HG02678 (cell line): ENCODE measurements around the gene PDK1.
"Not testable (repeated sequence)": the region's sequence is repeated elsewhere in the genome, so short reads cannot be mapped to it uniquely, and the experiment has no call there.

ENCODE experiments used
- ATAC-seq: cut with Tn5 transposase; IDR thresholded peaks from one replicate; pipeline ENCODE4 v1.9.1; 2021; ENCODE audit warnings: mild to moderate bottlenecking, moderate library complexity; ENCODE audit not compliant: unreplicated experiment

PDK1 gene

DNA sequence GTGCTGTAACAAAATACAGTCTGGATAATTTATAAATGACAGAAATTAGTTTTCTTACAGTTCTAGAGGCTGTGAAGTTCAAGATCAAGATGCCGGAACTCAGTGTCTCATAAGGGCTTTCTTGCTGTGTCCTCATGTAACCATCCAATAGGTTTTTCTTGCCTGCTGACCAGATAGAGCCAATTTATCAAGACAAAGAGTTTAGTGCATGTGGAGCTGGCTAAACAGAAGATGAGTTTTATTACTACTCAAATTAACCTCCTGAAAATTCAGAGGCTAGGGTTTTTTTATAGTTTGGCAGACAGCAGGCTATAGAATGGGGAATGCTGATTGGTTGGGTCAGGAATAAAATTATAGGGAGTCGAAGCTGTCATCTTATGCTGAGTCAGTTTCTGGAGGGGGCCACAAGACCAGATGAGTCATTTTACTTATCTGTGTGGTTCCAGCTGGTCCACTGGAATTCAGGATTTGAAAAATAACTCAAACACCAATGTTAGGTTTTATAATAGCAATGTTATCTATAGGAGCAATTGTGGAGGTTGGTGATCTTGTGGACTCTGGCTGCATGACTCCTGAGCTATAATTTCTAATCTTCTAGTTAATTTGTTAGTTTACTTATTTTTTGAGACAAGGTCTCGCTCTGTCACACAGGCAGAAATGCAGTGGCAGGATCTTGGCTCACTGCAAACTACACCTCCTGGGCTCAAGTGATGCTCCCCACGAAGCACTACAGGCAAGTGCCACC lies 3.2 kb upstream of the PDK1 start:
- ATAC-seq = no peak

DNA sequence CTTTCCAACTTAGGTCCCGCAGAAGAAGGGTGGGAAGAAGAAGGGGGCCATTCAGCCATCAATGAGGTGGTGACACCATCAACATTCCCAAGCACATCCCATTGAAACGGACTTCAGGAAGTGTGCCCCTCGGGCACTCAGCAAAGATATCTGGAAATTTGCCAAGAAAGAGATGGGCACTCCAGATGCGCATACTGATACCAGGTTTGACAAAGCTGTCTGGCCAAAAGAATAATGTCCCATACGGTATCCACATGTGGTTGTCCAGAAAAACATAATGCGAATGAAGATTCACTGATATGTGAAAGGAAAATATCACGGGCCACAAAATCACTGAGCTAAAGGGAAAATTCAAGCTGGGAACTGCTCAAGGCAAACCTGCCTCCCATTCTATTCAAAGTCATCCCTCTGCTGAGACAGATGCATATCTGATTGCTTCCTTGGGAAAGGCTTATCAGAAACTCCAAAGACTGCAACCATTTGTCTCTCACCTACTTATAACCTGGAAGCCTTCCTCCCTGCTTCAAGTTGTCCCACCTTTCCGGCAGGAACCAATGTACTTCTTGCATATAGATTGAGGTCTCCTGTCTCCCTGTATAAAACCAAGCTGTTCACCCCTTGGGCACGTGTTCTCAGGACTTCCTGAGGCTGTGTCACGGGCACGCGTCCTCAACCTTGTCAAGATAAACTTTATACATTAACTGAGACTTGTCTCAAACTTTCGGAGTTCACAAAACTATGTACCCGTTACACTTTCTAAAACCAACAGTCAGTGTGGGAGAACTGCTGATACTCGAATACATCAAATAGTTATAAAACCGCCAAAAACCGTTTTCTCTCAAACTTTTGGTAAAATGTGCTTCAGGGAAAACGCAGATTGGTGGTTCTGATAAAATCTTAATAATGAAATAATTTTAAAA lies 1.3 kb upstream of the PDK1 start:
- no peak for ATAC-seq

DNA sequence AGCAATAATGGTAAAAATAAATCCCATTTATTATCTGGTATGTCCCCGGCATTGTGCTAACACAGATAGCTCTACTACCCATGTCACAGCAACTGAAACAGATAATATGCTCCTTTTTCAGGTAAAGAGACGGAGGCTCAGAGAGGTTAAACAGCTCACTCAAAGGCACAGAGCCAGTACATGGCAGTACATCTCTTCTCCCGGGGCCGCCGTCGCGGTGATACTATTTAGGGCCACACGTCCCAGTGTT lies 693 bp upstream of the PDK1 start:
- ATAC-seq = no peak

DNA sequence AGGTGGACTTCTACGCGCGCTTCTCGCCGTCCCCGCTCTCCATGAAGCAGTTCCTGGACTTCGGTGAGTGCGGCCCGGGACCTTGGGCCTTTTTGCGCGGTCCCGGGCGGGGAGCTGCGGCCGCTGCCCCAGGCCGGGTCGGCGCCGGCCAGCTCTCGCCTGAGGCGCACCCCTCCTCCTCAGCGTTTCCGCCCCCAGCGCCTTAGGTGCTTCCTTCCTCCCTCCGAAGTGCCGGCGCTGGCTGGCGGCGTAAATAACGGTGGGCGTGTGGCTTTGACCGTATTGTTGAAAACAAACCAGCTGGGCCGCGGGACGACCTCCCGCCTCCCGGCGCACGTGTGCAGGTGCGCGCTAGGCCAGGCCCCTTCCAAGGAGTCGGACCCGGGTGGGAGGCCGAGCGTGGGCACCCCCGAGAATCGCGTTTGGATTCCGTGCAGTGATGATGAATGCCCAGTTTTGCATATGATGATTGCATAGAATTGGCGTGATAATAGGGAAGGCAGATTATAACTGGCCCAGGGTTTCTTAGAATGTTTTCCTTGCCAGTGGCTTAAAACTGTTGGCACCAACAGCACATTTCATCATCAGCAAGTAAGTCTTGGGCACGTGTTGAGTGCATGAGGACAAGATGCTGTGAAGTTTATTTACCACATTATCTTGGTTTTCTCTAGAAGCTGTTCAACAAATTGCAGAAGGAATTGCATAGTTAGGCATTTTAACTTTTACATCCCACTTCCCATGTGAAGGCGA lies 569 bp downstream of the PDK1 start:
- peak; percentile 69 for ATAC-seq

DNA sequence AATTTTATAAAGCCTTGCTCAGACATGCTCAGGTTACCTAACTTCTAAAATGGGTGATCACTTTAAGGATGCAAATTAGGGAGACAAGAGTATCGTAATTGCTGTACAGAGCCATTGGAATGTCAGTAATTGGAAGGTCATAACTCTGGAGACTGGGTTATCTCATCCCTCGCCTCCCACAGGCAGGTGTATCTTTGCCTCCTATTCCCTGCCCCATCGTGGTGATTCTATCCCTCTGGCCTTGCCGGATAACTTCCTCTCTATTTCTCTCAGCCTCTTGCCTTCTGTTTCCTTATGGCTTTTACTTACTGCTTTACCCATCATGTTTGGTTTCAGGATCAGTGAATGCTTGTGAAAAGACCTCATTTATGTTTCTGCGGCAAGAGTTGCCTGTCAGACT lies 2.5 kb downstream of the PDK1 start:
- ATAC-seq = no peak

DNA sequence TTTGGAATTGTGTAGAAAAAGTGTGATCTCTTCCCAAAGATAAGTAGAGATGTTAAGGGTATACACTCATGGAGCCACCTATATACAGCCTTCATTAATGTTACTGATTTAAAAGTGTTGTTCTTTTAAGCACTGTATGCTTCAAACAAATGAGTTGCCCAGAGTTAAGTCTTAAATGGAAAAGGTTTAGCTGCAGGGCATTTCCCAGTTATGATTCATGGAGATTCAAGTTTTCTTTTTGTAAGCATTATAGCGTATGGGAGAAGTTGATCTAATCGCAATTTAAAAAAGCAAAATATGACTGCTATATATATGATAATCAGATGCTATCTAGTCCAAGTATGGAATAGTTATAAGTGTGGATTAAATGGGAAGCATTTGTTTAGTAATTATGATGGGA lies 4.8 kb downstream of the PDK1 start:
- no peak for ATAC-seq

DNA sequence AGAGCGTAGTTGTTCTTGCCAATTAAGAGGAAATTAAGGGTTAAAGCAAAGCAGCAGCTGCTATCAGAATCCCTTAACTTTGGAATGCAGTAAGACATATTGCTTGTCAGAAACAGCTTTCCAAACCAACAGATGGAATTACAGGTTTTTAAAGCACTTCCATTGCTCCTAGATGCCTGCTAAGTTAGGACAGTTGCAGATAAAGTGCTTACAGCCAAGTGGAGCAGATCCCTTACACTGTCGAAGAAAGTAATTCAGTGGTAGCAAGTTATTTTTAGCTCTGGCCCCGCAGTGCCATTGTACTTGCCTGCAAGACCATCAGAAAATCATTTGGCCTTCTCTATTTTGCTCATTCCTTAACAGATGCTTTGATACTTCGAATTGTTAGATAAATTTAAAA lies 5.4 kb downstream of the PDK1 start:
- ATAC-seq = no peak

DNA sequence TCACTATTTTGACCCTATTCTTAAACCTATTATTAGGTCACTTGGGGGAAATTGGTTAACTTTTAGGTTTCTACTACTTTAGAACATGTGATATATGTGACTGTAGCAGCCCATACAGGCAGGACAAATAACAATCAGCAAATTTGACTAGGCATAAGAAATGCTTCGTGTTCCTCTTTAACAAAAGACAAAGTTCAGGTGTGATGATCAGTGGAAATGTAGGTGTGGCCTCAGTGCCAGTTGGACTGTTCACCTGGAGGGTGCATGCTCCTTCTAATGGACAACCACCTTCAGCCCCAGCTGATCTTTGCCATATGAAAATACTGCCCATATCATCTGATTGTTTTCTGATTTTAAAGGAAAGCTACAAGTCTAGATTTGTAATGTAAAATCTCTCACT lies 6.4 kb downstream of the PDK1 start:
- no peak for ATAC-seq

DNA sequence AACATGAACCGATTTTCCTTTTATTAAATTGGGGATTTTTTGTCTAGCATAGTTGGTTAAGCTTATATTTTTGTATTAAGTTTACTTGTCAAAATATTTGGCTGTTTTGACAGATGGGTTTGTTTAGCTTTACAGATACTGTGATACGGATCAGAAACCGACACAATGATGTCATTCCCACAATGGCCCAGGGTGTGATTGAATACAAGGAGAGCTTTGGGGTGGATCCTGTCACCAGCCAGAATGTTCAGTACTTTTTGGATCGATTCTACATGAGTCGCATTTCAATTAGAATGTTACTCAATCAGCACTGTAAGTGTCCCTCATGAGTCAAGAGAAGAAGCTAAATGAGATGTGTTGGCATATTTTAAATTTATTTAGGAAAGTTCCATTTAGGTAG lies 8.5 kb downstream of the PDK1 start:
- ATAC-seq = no peak

DNA sequence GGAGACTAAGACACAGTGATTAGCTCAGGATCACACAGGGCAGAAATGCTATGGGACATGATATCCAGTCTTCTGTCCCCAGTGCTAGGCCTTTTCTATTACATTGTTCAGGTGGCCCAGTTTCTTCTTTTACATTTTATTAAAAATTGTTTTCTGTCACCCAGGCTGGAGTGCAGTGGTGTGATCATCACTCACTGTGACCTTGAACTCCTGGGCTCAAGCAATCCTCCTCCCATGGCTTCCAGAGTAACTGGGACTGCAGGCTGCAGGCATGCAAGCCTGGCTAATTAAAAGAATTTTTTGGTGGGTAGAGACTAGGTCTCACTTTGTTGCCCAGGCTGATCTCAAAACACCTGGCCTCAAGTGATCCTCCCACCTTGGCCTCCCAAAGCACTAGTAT lies 15.4 kb downstream of the PDK1 start:
- ATAC-seq = no peak

DNA sequence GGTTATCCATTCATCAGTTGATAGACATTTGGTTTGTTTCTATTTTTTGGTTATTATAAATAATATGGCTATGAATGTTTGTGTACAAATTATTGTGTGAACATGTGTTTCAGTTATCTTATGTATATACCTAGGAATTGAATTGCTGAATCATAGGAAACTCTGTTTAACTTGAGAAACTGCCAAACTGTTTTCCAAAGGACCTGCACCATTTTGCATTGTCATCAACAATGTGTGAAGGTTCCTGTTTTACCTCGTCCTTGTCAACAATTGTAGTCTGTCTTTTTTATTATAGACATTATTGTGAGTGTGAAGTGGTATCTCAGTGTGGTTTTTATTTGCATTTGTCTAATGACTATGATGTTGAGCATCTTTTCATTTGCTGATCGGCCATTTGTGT lies 17.1 kb downstream of the PDK1 start:
- ATAC-seq = no peak

DNA sequence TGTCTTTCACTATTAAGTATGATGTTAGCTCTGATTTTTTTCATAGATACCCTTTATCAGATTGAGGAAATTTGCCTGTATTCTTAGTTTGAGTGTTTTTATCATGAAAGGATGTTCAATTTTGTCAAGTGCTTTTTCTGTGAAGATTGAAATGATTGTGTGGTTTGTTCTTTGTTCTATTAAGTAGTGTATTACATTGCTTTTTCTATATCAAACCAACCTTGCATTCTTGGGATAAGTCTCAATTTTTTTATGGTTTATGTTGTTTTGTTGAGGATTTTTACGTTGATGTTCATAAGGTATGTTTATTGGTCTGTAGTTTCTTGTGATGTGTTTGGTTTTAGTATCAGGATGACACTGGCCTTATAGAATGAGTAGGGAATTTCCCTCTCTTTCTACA lies 19.1 kb downstream of the PDK1 start:
- no peak for ATAC-seq

DNA sequence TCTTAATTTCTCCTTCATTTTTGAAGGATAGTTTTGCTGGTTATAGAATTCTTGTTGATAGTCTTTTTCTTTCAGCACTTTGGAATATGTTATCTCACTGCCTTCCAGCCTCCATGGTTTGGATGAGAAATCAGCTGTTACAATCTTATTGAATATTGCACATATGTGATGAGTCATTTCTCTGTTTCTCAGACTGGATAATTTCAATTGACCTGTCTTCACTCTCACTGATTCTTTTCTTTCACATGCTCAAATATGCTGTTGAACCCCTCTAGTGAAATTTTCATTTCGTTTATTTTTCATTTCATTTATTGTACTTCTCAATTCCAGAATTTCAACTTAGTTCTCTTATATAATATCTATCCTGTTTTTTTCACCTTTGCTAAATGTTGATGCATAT lies 22.2 kb downstream of the PDK1 start:
- no peak for ATAC-seq

DNA sequence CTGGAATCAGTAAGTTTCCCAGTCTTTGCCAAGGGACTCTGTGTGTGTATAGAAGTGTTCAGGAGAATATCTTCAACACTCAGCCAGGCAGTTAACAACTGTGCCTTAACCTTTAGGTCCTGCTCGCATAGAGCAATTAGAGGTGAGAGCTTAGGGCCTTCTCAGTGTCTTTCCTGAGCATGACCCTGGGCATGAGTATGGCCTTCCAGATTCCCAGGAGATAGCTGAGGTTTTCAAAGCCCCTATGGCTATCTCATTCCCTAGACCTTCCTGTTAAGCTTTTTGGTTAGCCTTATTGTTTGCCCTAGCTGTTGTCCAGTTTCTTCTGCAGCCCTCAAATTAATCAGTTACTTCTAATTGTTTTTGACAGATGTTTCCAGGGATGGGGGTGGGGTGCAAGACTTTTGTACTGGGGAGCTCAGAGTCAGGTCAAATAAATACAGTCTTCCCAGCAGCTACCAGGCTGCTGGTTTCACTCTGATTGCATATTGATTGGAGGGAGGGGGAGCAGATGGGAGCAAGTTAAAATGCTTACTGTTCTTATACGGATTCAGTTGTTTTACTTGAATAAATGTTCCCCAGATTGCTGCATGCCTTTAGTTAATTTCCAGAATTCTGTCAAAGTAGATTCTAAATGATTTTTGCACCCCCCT lies 23.1 kb downstream of the PDK1 start:
- no peak for ATAC-seq

DNA sequence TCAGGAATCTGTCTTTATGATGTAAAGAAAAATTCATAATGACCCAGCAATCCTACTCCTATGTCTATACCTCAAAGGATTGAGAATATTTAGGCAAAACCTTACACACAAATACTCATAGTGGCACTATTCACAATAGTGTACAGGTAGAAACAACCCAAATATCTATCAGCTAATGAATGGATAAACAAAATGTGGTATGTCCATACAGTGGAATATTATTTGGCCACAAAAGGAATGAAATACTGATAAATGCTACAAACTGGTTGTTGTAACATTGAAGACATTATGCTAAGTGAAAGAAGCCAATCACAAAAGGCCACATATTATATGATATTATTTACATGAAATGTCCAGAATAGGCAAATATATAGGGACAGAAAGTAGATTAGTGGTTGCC lies 24.7 kb downstream of the PDK1 start:
- ATAC-seq = no peak

DNA sequence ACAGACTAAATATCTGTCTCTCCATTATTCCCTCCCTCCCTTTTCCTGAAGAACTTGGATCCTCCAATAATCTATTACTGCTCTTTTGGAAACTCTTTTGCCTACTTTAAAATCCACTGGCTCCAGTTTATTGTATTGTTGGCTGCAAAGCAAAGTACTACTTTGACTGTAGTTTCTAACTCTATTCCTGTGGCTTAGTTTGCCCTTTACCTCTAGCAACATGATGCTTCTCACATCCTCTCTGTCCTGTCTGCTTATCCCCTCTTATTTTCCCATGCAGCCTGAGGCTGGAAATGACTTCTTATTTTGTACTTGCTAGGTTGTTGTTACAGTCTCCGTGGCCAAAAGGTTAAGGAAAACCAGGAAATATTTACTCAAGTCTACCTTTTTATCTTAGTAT lies 26.8 kb downstream of the PDK1 start:
- no peak for ATAC-seq

DNA sequence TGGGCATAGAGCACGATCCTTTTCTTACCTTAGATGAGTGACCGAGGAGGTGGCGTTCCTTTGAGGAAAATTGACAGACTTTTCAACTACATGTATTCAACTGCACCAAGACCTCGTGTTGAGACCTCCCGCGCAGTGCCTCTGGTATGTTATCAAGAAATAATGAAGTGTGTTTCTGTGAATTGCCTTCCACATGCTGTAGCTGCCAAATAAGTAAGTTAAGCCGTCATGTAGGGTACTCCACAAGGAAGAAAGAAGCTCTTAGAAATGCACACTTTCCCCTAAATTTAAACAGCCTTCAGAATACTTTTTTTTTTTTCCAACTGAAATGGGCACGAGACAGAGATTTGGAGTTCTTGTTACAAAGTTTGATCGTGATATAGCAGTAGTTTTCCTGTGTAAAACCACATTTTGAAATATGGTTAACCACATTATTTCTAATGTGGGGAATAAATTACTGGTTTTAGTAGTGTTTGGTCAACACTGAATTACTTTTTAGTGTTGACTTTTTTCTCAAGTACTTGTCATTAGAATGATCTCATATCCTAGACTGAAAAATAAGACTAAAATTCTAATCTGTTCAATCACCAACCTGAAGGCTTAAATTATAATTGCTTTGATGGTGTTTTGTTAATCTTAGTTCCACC lies 30.5 kb downstream of the PDK1 start:
- ATAC-seq = no peak

DNA sequence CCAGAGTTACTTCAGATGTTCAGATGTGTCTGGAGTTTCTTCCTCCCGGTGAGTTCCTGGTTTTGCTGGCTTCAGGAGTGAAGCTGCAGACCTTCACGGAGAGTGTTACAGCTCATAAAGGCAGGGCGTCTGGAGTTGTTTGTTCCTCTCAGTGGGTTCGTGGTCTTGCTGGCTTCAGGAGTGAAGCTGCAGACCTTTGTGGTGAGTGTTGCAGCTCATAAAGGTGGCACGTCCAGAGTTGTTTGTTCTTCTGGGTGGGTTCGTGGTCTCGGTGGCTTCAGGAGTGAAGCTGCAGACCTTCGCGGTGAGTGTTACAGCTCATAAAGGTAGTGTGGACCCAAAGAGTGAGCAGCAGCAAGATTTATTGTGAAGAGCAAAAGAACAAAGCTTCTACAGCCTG lies 31.3 kb downstream of the PDK1 start:
- ATAC-seq = not testable (repeated sequence)

DNA sequence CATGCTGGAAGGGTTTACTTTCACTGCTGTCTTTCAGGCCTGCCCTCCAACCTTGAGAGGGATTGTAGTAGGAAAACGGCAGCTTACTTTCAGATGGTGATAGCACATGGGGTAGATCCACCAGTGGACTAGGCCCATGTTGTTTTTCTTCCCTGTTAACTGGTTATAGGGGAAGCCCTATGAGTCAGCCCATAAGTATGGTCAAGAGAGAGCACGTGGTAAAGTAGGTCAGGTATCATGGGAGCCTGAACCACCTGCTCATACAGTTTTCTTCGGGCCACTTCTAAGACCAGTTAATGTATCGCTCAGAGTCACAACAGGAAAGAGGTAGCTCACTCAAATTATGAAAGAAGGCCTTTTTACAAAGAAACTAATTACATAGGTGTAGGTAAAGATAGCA lies 33.0 kb downstream of the PDK1 start:
- no peak for ATAC-seq

DNA sequence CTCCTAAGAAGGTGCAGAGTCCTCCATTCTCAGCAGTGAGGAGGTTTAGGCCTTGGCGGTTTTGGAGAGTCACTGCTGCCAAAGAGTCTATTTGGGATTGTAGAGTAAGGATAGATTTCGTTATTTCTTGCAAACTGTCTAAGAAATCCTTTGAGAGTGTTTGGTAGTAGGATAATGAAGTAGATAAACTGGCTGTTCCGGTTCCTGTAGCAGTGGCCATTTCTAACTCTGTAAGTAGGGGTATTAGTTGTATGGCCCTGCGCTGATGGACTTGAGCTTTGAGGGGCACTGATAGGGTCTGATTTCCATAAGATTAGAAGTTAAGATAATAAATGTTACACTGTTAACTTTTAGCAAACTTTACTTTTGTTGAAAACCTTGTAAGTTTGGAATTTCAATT lies 35.5 kb downstream of the PDK1 start:
- ATAC-seq = not testable (repeated sequence)

DNA sequence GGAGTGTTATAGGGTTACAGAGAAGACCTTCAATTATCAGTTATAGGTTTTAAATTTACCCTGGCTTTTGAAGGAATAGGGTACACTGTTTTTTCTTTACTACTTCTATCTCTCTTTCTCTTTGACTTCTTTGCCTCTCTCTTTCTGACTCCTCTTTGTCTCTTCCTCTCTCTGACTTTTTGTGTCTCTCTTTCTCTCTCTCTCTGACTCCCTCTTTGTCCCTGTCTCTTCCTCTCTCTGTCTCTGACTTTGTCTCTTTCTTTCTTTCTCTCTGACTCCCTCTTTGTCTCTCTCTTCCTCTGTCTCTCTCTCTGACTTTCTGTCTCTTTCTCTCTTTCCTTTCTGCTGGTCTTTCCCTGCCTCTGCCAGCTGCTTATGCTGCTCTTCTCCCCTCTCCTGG lies 36.3 kb downstream of the PDK1 start:
- not testable (repeated sequence) for ATAC-seq
